ENCODE data around the gene GOLGA6L26.
"Not testable (repeated sequence)": the region's sequence is repeated elsewhere in the genome, so short reads cannot be mapped to it uniquely, and the experiment has no call there.

Gene GOLGA6L26, protein sequence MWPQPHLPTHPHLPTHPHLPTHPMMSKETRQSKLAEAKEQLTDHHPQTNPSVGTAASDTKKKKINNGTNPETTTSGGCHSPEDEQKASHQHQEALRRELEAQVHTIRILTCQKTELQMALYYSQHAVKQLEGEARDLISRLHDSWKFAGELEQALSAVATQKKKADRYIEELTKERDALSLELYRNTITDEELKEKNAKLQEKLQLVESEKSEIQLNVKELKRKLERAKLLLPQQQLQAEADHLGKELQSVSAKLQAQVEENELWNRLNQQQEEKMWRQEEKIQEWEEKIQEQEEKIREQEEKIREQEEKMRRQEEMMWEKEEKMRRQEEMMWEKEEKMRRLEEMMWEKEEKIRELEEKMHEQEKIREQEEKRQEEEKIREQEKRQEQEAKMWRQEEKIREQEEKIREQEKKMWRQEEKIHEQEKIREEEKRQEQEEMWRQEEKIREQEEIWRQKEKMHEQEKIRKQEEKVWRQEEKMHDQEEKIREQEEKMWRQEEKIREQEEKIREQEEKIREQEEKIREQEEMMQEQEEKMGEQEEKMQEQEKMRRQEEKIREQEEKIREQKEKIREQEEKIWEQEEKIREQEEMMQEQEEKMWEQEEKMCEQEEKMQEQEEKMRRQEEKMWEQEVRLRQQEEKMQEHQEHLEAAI

DNA sequence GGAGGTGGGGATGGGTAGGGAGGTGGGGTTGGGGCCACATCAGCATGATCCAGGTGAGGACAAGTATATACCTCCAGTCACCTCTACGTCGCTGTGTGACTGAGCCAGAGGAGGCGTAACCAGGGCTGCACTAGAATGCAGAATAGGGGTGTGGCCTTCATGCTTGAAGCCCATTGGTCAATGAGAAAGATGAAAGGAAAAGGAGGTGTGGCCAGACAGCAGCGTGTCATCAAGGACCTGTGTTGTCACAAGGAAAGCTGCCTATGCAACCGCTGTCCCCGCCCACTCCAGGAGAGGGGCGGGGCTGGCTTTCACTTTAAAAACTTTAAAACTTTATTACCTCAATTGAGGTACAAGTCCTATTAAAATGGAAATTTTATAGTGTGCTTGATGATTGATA is at the start of gene GOLGA6L26:
GOLGA6L26 (minus strand) TSS at position 101 of the 400 bp plus-strand sequence; CDS start at position 40, 61 bp downstream.
- DNase-seq = not testable (repeated sequence)

DNA sequence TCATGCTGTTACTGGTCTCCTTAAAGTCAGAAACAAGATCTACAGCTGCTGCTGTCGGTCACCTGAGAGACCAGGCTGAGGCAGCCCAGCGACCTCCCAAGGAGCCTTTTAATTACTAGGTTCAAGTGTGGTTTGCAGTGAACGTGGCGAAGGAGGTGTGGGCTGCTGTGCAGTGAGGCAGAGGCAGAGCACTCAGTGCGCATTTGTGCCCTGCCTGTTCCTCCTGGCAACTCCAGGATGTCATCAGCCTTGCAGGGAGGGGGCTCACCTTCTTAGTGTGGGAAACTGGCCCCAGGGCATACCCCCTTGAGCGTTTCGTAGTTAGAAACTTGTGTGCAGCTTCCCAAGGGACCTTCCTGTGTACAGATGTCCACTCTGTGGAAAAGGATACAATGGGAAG is 47.2 kb upstream of the GOLGA6L26 start:
- DNase-seq = not testable (repeated sequence)

DNA sequence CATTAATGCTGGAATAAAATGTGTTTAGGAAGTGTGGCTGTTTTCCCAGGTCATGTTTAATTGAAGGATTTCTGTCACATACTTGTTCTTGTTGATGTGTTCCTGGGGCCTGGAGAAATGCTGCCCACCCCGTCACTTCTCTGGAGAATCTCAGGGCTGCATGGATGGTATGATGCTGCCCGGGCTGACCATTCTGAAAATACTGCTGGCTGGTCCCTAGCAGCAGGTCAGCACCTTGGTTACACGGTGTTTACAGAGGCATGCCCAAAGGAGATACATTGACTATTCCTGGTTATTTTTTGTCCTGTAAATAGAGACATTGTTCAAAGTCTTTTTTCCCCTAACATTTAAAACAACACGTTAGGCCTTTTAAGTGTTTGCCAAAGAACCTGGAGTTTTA is 46.7 kb upstream of the GOLGA6L26 start:
- DNase-seq = not testable (repeated sequence)

DNA sequence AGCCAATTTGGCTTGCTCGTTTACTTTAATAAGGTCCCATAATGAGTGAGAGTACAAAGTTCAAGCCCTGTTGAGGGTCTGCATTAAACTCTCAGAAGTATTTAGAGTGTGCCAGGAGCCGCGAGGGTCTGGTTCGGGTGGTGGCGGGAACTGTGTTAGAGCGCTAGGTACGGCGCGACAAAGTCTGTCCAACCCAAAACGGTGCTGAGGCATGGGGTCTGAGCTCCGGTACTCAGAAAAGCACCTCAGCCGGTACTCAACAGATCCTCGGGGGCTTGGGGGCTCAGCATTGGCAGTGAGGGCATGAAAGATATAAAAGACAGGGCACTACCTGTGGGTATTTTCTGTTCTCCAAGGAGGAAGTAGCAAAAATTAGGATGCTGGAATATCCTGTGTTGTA is 45.0 kb upstream of the GOLGA6L26 start:
- not testable (repeated sequence) for DNase-seq

DNA sequence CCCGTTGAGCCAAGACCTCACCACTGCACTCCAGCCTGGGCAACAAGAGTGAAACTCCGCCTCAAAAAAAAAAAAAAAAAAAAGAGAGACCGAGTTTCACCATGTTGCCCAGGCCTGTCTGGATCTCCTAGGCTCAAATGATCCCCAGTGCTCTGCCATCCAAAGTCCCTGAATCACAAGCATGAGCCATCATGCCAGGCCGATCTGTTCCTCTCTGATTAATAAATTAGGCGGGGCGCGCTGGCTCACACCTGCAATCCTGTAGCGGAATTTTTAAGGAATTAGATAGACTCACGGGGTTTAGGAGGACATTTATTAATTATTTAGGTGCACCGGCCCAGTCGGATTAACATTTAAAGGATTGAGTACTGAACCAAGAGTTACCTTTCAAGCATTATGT is 40.2 kb upstream of the GOLGA6L26 start:
- not testable (repeated sequence) for DNase-seq

DNA sequence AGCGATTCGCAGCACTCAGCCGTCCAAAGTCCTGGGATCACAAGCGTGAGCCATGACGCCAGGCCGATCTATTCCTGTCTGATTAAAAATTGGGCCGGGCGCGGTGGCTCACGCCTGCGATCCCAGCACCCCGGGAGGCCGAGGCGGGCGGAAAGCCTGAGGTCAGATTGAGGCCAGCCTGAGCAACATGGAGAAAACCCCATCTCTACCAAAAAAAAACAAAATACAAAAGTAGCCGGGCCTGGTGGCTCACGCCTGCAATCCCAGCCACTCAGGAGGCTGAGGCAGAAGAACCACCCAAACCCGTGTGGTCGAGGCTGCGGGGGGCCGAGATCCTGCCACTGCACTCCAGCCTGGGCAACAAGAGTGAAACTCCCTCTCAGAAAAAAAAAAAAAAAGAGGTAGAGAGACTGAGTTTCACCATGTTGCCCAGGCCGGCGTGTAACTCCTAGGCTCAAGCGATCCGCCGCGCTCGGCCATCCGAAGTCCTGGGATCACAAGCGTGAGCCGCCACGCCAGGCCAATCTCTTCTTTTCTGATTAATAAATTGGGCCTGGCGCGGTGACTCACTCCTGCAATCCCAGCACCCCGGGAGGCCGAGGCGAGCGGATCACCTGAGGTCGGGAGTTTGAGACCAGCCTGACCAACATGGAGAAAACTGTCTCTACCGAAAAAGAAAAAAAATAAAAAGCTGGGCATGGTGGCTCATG is 39.0 kb upstream of the GOLGA6L26 start:
- not testable (repeated sequence) for DNase-seq

DNA sequence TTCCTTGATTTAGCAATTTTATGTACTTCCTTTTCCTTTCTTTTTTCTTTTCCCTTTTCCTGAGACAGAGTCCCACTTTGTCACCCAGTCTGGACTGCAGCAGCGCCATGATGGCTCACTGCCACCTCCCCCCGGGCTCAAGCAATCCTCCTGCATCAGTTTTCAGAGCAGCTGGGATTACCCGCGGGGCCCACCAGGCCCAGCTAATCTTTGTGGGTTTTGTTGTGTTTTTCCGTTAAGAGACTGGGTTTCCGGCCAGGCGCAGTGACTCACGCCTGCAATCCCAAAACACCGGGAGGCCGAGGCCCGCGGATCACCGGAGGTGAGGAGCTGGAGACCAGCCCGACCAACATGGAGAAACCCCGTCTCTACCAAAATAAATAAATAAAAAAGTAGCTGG is 38.3 kb upstream of the GOLGA6L26 start:
- DNase-seq = no peak

DNA sequence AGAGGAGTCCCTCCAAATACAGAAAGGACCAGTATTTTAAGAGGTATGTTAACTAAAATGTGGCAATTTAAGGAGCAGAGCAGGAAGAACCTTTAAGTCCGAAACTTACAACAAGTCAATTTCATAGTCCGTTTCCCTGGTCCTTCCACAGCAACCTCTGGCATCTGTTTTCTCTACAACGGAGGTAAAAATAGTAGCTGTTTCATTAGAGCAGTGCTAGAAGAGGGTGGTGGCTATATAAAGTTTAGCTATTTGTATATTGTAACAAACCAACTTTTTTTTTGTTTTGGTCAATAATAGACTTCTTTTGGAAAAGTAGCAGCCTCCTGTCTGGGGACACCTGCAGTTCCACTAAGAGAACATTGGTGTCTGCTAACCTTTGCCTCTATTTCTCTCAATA is 37.9 kb upstream of the GOLGA6L26 start:
- not testable (repeated sequence) for DNase-seq

DNA sequence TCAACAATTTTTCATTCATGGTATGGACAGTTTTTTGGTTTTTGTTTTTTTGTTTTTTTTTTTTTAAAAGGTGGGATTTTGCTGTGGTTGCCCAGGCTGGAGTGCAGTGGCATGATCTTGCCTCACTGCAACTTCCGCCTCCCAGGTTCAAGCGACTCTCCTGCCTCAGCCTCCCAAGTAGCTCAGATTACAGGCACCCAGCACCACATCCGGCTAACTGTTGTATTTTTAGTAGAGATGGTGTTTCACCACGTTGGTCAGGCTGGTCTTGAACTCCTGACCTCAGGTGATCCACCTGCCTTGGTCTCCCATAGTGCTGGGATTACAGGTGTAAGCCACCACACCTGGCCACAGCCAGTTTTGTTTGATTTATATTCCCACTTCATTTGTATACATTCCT is 37.1 kb upstream of the GOLGA6L26 start:
- not testable (repeated sequence) for DNase-seq

DNA sequence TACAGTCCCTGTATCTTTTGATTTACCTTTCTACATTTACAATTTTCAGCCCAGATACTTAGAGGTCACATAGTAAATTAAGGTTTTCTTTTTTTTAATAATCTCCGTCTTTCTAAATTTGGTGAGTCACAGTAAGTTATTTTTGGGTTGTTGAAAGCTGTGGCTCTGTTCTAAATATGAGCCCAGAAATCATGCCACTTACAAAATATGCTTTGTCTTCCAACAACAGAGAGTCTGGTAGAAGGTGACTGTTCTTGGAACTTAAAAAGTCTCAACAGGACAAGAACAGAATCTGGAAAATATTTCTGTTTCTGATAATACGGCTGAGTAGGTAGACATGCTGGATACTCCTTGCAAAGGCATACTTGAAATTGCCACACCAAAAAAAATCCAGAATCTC is 36.6 kb upstream of the GOLGA6L26 start:
- DNase-seq = no peak

DNA sequence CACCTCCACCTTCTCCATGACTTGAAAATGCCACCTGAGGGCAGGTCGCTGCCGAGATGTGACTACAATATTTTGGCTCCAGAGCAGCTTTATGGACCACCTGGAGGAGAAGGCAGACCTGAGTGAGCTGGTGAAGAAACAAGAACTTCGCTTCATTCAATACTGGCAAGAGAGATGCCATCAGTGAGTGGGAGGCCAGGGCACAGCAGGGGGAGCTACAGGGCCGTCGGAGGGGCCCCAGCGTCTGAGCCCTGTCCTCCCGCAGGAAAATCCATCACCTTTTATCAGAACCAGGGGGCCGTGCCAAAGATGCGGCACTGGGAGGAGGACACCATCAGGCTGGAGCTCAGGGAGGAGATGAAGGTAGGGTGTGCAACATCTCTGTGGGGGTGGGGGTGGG is 30.3 kb upstream of the GOLGA6L26 start:
- DNase-seq = not testable (repeated sequence)

DNA sequence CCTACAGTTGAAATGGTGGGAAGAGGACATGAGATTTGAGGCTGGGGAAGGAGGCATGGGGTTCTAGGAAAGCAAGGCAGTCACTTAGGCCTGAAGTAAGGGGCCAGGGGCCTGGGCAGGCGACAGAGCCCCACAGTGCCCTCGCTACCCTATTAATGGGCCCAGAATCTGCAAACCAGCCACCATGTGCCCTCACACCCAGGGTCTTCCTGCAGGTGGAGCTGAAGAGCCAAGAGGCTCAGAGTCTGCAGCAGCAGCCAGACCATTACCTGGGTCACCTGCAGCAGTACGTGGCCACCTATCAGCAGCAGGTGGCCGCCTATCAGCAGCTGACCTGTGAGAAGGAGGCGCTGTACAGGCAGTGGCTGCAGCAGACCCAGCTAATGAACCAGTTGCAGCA is 28.6 kb upstream of the GOLGA6L26 start:
- not testable (repeated sequence) for DNase-seq

DNA sequence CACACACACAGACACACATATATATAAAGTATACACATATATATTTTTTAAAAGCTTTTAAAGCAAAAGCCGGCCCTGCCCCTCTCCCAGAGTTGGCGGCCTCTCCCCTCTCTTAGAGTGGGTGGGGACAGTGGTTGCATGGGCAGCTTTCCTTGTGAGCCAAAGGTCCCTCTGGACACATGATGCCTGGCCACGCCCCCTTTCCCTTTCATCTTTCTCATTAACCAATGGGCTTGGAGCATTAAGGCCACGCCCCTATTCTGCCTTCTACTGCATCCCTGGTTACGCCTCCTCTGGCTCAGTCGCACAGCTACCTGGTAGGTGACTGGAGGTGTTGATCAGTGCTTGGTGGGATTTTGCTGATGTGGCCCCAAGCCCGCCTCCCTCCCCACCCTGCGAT is 20.5 kb upstream of the GOLGA6L26 start, which contains the start of gene GOLGA8S:
GOLGA8S (plus strand) TSS at position 301 of the 400 bp plus-strand sequence; CDS start at position 363, 62 bp downstream.
- not testable (repeated sequence) for DNase-seq

DNA sequence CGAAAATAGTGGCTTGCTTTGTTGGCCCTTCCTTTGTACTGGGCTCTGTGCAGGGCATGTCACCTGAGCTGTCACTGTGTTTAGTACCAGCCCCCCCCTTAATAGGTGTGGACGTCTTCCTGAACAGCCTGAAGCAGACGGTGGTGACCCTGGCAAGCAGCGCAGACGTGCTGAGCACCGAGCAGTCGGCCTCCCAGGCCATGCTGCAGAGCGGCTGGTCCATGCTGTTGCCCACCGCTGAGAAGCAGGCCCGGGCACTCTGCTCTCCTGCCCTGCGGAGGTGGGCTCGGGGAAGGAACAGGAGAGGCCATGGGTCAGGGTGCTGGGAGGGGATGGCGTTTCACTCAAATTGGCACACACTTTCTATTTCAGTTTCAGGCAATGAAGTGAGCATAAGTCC is 22.8 kb downstream of the GOLGA6L26 start:
- DNase-seq = not testable (repeated sequence)

DNA sequence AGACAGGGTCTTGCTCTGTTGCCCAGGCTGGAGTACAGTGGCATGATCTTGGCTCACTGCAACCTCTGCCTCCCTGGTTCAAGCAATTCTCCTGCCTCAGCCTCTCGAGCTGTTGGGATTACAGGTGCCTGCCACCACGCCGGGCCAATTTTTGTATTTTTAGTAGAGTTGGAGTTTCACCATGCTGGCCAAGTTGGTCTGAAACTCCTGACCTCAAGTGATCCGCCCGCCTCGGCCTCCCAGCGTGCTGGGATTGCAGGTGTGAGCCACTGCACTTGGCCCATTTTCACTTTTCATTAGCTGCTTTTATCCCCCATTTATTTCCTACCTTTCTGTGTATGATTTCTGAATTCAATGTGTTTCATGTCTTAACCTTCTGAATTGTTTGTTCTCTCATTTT is 28.1 kb downstream of the GOLGA6L26 start:
- DNase-seq = not testable (repeated sequence)

DNA sequence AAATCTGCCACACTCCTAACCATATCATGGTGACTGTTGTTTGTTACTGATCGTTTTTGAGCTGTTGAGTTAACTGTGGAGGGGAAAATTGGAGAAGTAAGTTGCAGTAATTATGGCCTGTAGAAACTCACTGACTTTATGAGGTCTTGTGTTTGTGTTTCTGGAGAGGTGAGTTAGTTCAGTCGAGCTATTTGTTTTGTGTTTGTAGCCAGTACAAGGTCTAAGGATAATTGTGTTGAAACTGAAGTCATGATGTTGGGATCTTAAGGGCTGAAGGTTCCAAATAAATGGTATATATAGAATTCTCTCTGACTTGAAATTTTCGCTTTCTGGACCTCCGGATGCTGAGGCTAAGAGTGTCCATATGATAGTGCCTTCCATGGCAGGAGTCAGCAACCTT is 29.2 kb downstream of the GOLGA6L26 start:
- not testable (repeated sequence) for DNase-seq

DNA sequence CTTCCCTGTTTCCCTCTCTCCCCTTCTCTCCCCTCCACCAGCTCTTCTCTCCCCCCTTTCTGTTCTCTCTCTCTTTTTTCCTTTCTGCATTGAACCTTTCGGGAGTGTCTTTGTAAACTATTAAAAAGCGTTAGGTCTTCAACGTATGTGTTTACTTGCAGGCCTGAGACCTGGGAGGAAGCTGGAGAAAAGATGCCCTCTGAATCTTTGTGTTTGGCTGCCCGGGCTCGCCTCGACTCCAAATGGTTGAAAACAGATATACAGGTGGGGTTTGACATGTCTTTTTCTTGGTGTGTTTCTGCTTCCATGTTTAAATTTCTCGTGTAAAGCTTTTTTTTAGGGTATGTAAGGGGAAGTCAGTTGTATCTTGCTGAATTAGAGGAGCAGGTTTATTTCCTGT is 29.7 kb downstream of the GOLGA6L26 start:
- DNase-seq = not testable (repeated sequence)

DNA sequence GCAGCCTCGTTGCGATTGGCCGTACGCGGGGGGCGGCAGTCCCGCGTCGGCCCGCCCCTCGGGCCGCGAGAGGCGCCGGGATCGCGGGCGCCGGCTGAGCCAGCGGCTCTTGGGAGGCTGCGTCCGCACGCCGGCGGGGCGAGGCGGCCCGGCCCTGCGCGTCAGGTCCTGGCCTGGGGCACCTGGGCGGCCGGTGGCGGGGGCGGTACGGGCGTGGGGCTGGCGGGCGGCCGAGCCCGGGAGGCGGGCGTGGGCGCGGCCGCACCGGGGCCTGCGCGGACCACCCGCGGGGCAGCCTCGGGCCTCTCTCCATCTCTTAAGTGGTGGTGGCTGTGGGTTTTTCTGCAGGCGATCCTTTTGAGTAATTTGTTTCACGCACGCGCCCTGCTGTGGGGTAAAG is 30.3 kb downstream of the GOLGA6L26 start:
- DNase-seq = not testable (repeated sequence)

DNA sequence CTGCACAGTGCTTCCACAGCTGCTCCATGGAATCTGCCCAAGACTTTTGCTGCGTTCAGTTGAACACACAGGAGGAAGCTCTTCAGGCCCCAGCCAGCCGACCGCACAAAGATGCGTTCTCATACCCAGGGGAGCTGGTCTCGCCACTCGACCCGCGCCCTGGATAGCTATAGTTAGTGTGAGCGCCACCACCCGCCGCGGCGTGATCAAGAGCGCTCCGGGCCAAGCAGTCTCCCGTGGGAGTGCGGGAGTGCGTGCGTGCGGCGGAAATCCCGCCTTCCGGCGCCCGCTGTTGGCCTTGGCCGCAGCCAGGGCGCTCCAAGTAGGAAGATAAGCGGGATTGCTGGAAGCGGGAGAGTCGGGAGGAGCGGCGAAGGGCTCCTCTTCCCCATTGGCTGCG is 30.8 kb downstream of the GOLGA6L26 start:
- DNase-seq = not testable (repeated sequence)

Measured in COR-L47 (cell line).